Muscle of leg (tissue), 11 donors: ENCODE measurements around the gene LRRTM4. TPM values are rescaled to one million over a fixed set of nuclear protein-coding genes. Genes with fewer than 3 reads are reported as not detected.
A peak's percentile ranks its signal among the peaks of the same experiment; 100 is the strongest.

ENCODE experiments used
- DNase-seq: peaks from one replicate; pipeline ENCODE4 v3.0.0; 2013
- H3K27ac ChIP-seq: one replicate; pipeline ENCODE4 v1.5.1; 2013; ENCODE audit warnings: mild to moderate bottlenecking, low read length, control low read depth
- H3K27me3 ChIP-seq: one replicate; pipeline ENCODE4 v1.6.1; 2013; ENCODE audit warnings: low read length; ENCODE audit not compliant: control insufficient read depth, insufficient read depth
- H3K36me3 ChIP-seq: one replicate; pipeline ENCODE4 v1.6.1; 2013; ENCODE audit warnings: low read length; ENCODE audit not compliant: control insufficient read depth, insufficient read depth
- H3K4me1 ChIP-seq: one replicate; pipeline ENCODE4 v1.6.1; 2013; ENCODE audit warnings: low read length; ENCODE audit not compliant: control insufficient read depth, insufficient read depth
- H3K4me3 ChIP-seq: one replicate; pipeline ENCODE4 v1.5.1; 2013; ENCODE audit warnings: low read length, control low read depth
- H3K9me3 ChIP-seq: replicated peaks from 2 replicates; pipeline ENCODE4 v1.6.1; 2013; ENCODE audit warnings: low read depth, low read length; ENCODE audit not compliant: control insufficient read depth
- WGBS: methylation state at CpG from one replicate; pipeline ENCODE4 v1.1.5; 2013; ENCODE audit warnings: missing lambda C conversion rate; ENCODE audit not compliant: insufficient coverage; 5-methylcytosine and 5-hydroxymethylcytosine counted together
- polyA plus RNA-seq, 8 donors: library from polyadenylated mRNA; unstranded; fragments of 120-200 nt; gene quantifications; one replicate each; pipeline versions ENCODE4 v1.2.1 to v1.2.3, GENCODE V29; 2013; ENCODE audit warnings: inconsistent platforms in 1 of 8, low replicate concordance in 1 of 8; ENCODE audit not compliant: insufficient read length in 8 of 8, insufficient read depth in 1 of 8
- total RNA-seq: library from RNA; stranded (reverse); fragments of 120-200 nt; gene quantifications from one replicate; pipeline ENCODE4 v1.2.4, GENCODE V29; 2013

The LRRTM4 gene
- total and polyA plus RNA-seq, 9 donors: 0.24 to 2.5 (median 0.73) TPM

- no peak overlapping the region for H3K4me3 ChIP-seq
- no peaks in the 10 kb centered on the region for H3K36me3 ChIP-seq
- H3K27ac ChIP-seq: no peak overlapping the region
- no peaks in the 10 kb centered on the region for H3K4me1 ChIP-seq
- H3K27me3 ChIP-seq: no peaks in the 10 kb centered on the region
- H3K9me3 ChIP-seq: no peaks in the 10 kb centered on the region
- DNase-seq: no peak
Observed at GRCh38 chr2:77336013-77336412, 186.2 kb downstream of the LRRTM4 start.

- peak; percentile 2 for DNase-seq
- no peaks in the 10 kb centered on the region for H3K27me3 ChIP-seq
- H3K4me3 ChIP-seq: no peak overlapping the region
- no peaks in the 10 kb centered on the region for H3K4me1 ChIP-seq
- no peaks in the 10 kb centered on the region for H3K36me3 ChIP-seq
- 10% methylated on average over 1 of the region's 5 CpGs for WGBS
- H3K9me3 ChIP-seq: no peaks in the 10 kb centered on the region
- no peak overlapping the region for H3K27ac ChIP-seq
Observed at GRCh38 chr2:77328134-77328931, 193.8 kb downstream of the LRRTM4 start.

- H3K27me3 ChIP-seq: no peaks in the 10 kb centered on the region
- DNase-seq: no peak
- no peaks in the 10 kb centered on the region for H3K36me3 ChIP-seq
- H3K4me3 ChIP-seq: no peak overlapping the region
- H3K4me1 ChIP-seq: no peaks in the 10 kb centered on the region
- H3K27ac ChIP-seq: no peak overlapping the region
- WGBS: no CpG with 5 or more reads among the region's 3 CpGs
- no peaks in the 10 kb centered on the region for H3K9me3 ChIP-seq
Observed at GRCh38 chr2:77325395-77325794, 196.8 kb downstream of the LRRTM4 start.

- peak; percentile 32 for DNase-seq
- Histone ChIP-seq H3K9me3 (no peaks in the 10 kb centered on the region), H3K36me3 (no peaks in the 10 kb centered on the region), H3K27ac (no peak overlapping the region), H3K4me3 (no peak overlapping the region), H3K4me1 (no peaks in the 10 kb centered on the region), H3K27me3 (no peaks in the 10 kb centered on the region)
- WGBS: no CpG with 5 or more reads among the region's 3 CpGs
Observed at GRCh38 chr2:77322431-77322830, 199.7 kb downstream of the LRRTM4 start.

GRCh38 chr2:77314721-77315120, 207.5 kb downstream of the LRRTM4 start:
- no peaks in the 10 kb centered on the region for H3K27me3 ChIP-seq
- H3K4me1 ChIP-seq: no peaks in the 10 kb centered on the region
- no CpG with 5 or more reads among the region's 5 CpGs for WGBS
- no peak for DNase-seq
- H3K4me3 ChIP-seq: no peak overlapping the region
- H3K27ac ChIP-seq: no peak overlapping the region
- no peaks in the 10 kb centered on the region for H3K36me3 ChIP-seq
- no peaks in the 10 kb centered on the region for H3K9me3 ChIP-seq

GRCh38 chr2:77310416-77310815, 211.8 kb downstream of the LRRTM4 start:
- no peaks in the 10 kb centered on the region for H3K36me3 ChIP-seq
- H3K27me3 ChIP-seq: no peaks in the 10 kb centered on the region
- no peak overlapping the region for H3K27ac ChIP-seq
- H3K9me3 ChIP-seq: no peaks in the 10 kb centered on the region
- WGBS: 56% methylated on average over 1 of the region's 3 CpGs
- no peaks in the 10 kb centered on the region for H3K4me1 ChIP-seq
- H3K4me3 ChIP-seq: no peak overlapping the region
- DNase-seq: no peak

GRCh38 chr2:77309725-77310124, 212.5 kb downstream of the LRRTM4 start:
- Histone ChIP-seq H3K27ac (no peak overlapping the region), H3K36me3 (no peaks in the 10 kb centered on the region), H3K9me3 (no peaks in the 10 kb centered on the region), H3K4me3 (no peak overlapping the region), H3K4me1 (no peaks in the 10 kb centered on the region), H3K27me3 (no peaks in the 10 kb centered on the region)
- no CpG with 5 or more reads among the region's 2 CpGs for WGBS
- DNase-seq: no peak

GRCh38 chr2:77301441-77301840, 220.7 kb downstream of the LRRTM4 start:
- no peak overlapping the region for H3K4me3 ChIP-seq
- no CpG with 5 or more reads among the region's 1 CpG for WGBS
- no peaks in the 10 kb centered on the region for H3K36me3 ChIP-seq
- H3K27me3 ChIP-seq: no peaks in the 10 kb centered on the region
- no peak overlapping the region for H3K27ac ChIP-seq
- no peak for DNase-seq
- H3K4me1 ChIP-seq: no peaks in the 10 kb centered on the region
- no peaks in the 10 kb centered on the region for H3K9me3 ChIP-seq

- H3K27ac ChIP-seq: no peak overlapping the region
- DNase-seq: no peak
- H3K4me1 ChIP-seq: no peaks in the 10 kb centered on the region
- no peaks in the 10 kb centered on the region for H3K9me3 ChIP-seq
- whole genome bisulfite sequencing: 100% methylated on average over 1 of the region's 5 CpGs
- H3K36me3 ChIP-seq: no peaks in the 10 kb centered on the region
- no peaks in the 10 kb centered on the region for H3K27me3 ChIP-seq
- H3K4me3 ChIP-seq: no peak overlapping the region
Observed at GRCh38 chr2:77296791-77297190, 225.4 kb downstream of the LRRTM4 start.

- Histone ChIP-seq H3K4me1 (no peaks in the 10 kb centered on the region), H3K4me3 (no peak overlapping the region), H3K36me3 (no peaks in the 10 kb centered on the region), H3K27ac (no peak overlapping the region), H3K27me3 (no peaks in the 10 kb centered on the region), H3K9me3 (no peaks in the 10 kb centered on the region)
- DNase-seq: no peak
- WGBS: no CpG with 5 or more reads among the region's 2 CpGs
Observed at GRCh38 chr2:77294474-77294873, 227.7 kb downstream of the LRRTM4 start.

GRCh38 chr2:77284353-77284752, 237.8 kb downstream of the LRRTM4 start:
- H3K4me3 ChIP-seq: no peak overlapping the region

More at GRCh38 chr2:77284353-77284752, 237.8 kb downstream of the LRRTM4 start:
- DNase-seq: no peak
- H3K27me3 ChIP-seq: no peaks in the 10 kb centered on the region
- no peaks in the 10 kb centered on the region for H3K9me3 ChIP-seq
- H3K27ac ChIP-seq: no peak overlapping the region
- no CpG with 5 or more reads among the region's 1 CpG for WGBS
- no peaks in the 10 kb centered on the region for H3K4me1 ChIP-seq
- no peaks in the 10 kb centered on the region for H3K36me3 ChIP-seq
